OCI-LY1 (cell line): Measurements from ENCODE around the gene DYRK1B.

ENCODE experiments used
- CTCF ChIP-seq: fragments of 200-600 bp; sonication (generic), shearing (Covaris generic); IDR thresholded peaks from 2 replicates; pipeline ENCODE4 v1.5.1; 2017; ENCODE audit warnings: mild to moderate bottlenecking, antibody characterized with exemption, low read length, moderate library complexity, mixed read lengths
- EZH2 ChIP-seq: fragments of 200-600 bp; sonication (generic), shearing (Covaris generic); IDR thresholded peaks from 2 replicates; pipeline ENCODE4 v1.8.0; 2017; ENCODE audit warnings: borderline replicate concordance, mixed run types, mild to moderate bottlenecking, antibody characterized with exemption, low read length, moderate library complexity, mixed read lengths

- no peak for TF ChIP-seq CTCF
- TF ChIP-seq EZH2 = no peak
Measured at GRCh38 chr19:39825531-39826076, 8.4 kb downstream of the DYRK1B start.
